Fibroblast of upper back skin (primary cell): ENCODE measurements around the gene SSX1.
"Not testable (repeated sequence)": the region's sequence is repeated elsewhere in the genome, so short reads cannot be mapped to it uniquely, and the experiment has no call there.

Experiments
- DNase-seq: peaks from one replicate; pipeline ENCODE4 v3.0.0-alpha.2; 2013

The SSX1 gene, protein sequence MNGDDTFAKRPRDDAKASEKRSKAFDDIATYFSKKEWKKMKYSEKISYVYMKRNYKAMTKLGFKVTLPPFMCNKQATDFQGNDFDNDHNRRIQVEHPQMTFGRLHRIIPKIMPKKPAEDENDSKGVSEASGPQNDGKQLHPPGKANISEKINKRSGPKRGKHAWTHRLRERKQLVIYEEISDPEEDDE

GRCh38 chrX:48255062-48255796 is at the start of gene SSX1:
TSS of gene SSX1 (plus strand) at chrX:48255392. CDS start at chrX:48257242, 1,850 bp downstream.
- DNase-seq = not testable (repeated sequence)

- not testable (repeated sequence) for DNase-seq
These were observed 40.9 kb upstream of the SSX1 start for GRCh38 chrX:48214341-48214740.

DNA sequence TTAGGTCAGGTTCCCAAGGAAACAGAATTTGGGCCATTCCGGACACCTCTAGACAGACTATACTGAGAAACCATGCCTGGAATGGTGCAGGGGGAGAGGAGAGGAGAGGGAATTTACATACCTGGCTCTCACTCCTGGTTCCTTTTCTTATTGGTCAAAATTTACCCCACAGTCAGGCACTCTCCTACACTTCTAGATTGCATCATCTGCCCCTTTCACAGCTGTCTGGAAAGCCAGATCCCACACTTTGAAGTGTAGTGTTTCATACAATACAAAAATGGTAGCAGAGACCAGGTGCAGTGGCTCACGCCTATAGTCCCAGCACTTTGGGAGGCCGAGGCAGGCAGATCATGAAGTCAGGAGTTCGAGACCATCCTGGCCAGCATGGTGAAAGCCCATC is 31.0 kb upstream of the SSX1 start:
- not testable (repeated sequence) for DNase-seq

DNA sequence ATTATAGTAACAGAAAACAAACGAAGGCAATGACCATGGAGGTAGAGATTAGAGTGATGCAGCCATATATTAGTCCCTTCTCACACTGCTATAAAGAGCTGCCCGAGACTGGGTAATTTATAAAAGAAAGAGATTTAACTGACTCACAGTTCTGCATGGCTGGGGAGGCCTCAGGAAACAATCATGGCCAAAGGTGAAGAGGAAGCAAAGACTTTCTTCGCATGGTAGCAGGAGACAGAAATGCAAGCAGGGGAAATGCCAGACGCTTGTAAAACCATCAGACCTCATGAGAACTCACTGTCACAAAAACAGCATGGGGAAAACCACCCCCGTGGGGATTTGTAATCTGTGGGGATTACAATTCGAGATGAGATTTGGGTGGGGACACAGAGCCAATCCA is 2.2 kb upstream of the SSX1 start:
- not testable (repeated sequence) for DNase-seq

DNA sequence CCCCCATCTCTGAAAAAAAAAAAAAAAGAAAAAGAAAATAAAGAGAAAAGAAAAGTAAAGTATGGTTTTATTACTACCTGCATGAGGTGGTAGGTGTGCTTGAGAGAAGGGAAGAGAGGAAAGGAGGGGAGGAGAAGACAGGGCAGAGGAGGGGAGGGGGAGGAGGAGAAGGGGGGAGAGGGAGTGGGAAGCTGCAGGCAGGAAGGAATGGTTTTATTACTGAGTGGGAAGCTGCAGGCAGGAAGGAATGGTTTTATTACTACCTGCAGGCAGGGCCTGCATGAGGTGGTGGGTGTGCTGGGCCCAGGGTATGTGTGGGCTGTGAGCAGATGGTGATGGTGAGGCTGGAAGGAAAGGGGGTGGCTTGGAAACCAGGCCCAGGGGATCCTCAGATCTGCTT is 19.2 kb downstream of the SSX1 start:
- DNase-seq = not testable (repeated sequence)

DNA sequence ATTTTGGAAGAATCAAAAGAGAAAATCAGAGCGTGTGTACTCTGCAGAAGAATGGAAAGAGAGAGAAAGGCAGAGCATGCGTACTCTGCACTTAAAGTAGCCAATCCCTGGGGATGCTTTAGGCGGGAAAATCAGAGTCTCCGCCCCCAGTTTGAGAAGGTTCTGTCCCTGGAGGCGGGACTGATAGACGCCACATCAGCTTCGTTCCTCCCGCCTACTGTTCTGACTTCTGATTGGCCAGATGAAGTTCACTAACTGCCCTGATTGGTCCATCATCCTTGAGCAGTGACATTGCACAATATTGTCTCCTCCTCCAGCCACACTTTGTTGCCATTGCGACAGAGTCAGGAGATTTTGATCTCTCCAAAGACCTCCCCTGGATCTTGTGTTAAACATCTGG is 23.8 kb downstream of the SSX1 start:
- DNase-seq = no peak

- not testable (repeated sequence) for DNase-seq
These were observed 25.5 kb downstream of the SSX1 start for GRCh38 chrX:48280729-48281128.

- no peak for DNase-seq
These were observed 51.0 kb downstream of the SSX1 start for GRCh38 chrX:48306175-48306574.

GRCh38 chrX:48313996-48314395 is 58.8 kb downstream of the SSX1 start:
- DNase-seq = not testable (repeated sequence)
